Left lobe of liver (tissue), 2 donors: Measurements from ENCODE around the gene PATE1. TPM values are rescaled to one million over a fixed set of nuclear protein-coding genes. Genes with fewer than 3 reads are reported as not detected.
A peak's percentile ranks its signal among the peaks of the same experiment; 100 is the strongest.
"Not testable (repeated sequence)": the region's sequence is repeated elsewhere in the genome, so short reads cannot be mapped to it uniquely, and the experiment has no call there.

Experiments used
- ATAC-seq: fragments of 200-7000 bp; cut with Tn5 transposase; one replicate; pipeline ENCODE4 v1.9.1; 2020; ENCODE audit warnings: mild to moderate bottlenecking, moderate library complexity
- DNase-seq: peaks from one replicate; pipeline ENCODE4 v3.0.0-alpha.2; 2020; ENCODE audit warnings: low spot score
- total RNA-seq: library from RNA; stranded (reverse); gene quantifications from one replicate; pipeline ENCODE4 v1.2.1, GENCODE V29; 2021
- donor health status: DM: no; HTN: no; CAD: no; lungs with moderate emphysema.
- donor health status: DM: no; HTN: yes; CAD: no.

PATE1 gene
- not detected for total RNA-seq

- ATAC-seq (no peak), DNase-seq (no peak)
These were observed at the start of gene PATE1 for GRCh38 chr11:125745979-125746378. Gene PATE1 (plus strand): TSS chr11:125746279. CDS start chr11:125746305, 26 bp downstream.

DNA sequence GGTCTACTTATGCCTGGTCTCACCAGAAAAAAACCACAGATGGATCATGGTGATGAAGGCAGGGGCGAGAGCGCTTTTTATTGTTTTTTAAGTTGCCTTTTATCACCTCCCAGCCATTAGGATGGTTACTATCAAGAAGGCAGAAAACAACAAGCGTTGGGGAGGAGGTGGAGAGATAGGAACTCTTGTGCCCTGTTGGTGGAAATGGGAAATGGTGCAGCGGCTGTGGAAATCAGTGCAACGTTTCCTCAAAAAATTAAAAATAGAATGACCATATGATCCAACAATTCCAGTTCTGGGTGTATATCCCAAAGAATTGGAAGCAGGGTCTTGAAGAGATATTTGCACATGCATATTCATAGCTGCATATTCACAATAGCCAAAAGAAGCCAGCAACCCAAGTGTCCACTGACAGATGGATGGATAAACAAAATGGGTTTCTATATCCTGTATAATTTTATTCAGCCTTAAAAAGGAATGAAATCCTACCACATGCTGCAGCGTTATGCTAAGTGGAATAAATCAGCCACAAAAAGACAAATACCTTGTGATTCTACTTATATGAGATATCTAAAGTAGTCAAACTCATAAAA lies 45.0 kb upstream of the PATE1 start:
- ATAC-seq (no peak), DNase-seq (no peak)

DNA sequence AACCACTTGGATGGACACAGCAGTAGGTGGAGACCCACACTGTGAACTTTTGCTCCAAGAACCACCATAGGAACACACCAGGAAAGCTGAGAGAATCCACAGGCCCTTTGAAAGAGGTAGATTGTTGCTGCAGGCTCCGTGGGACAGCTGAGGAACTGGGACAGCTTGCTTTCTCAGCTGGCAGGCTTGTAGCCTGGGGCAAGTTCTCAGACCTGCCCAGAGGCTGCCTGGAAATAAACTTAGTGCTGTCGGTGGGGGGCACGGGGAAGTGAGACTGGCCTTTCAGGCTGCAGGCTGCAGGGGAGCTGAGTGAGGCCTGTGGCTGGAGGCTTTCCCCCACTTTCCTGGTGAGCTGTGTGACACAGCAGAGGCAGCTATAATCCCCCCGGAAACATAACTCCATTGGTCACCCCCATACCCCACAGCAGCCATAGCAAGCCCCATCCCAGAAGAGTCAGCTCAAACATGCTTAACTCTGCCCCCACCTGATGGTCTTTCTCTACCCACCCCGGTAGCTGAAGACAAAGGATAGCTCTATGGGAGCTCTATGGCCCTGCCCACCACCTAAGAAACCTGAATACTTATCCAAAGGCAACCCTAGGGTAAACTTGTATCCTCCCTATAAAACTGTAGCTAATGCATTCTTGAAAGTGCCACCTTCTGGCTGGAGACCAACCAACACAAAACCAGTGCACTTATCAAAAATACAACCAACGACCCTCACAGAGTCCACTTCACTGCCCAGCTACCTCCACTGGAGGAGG lies 44.0 kb upstream of the PATE1 start:
- no peak for ATAC-seq
- DNase-seq: no peak

DNA sequence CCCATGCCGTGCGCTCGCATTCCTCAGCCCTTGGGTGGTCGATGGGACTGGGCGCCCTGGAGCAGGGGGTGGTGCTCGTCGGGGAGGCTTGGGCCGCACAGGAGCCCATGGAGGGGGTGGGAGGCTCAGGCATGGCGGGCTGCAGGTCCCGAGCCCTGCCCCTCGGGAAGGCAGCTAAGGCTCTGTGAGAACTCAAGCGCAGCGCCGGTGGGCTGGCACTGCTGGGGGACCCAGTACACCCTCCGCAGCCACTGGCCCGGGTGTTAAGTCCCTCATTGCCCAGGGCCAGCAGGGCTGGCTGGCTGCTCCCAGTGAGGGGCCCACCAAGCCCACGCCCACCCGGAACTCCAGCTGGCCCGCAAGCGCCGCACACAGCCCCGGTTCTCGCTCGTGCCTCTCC lies 41.4 kb upstream of the PATE1 start:
- DNase-seq, ATAC-seq: not testable (repeated sequence)

GRCh38 chr11:125720781-125721180 lies 25.3 kb upstream of the PATE1 start:
- DNase-seq: no peak
- ATAC-seq: no peak

DNA sequence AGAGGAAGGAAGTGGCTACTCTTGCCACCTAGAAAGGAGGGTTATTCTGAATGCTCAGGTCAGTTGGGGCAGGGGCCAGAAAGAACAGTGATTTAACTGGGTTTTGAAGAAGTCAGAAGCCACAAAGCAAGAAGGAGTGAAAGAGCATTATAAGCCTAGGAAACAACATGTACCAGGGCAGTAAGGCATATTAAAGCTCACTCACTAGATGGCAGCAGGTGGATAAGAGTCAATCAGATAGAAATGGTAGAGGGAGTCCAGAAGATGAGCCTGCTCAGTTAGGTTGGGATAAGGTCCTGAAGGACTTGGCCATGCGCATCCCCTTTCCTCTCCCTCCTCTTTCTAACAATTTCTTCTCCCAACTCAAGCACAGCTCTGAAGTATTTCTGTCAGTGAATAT lies 22.0 kb upstream of the PATE1 start:
- DNase-seq (no peak), ATAC-seq (peak; percentile 62)

GRCh38 chr11:125728969-125729368 lies 17.1 kb upstream of the PATE1 start:
- DNase-seq (no peak), ATAC-seq (no peak)

GRCh38 chr11:125740617-125741016 lies 5.5 kb upstream of the PATE1 start:
- ATAC-seq (no peak), DNase-seq (no peak)

DNA sequence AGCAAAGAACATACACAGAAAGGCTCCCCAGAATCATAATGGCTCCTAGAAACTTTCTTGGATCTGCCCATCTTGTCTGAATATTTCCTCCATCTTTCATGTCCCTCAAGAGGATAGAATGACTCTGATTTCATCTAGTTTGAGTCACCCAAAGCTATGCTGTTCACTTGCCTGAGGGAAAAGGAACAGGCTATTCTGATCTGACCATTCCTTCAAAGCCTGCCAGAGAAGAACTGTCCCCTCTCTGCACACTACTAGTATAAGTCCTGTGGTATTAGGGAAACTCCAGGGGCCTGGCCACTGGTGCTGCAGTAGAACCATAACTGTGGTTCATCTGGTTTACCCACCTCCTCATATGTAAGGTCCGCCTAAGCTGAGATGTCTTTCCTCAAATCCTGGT lies 2.4 kb upstream of the PATE1 start:
- no peak for ATAC-seq
- DNase-seq: no peak

GRCh38 chr11:125750629-125751028 lies 4.5 kb downstream of the PATE1 start:
- no peak for DNase-seq
- ATAC-seq: no peak

DNA sequence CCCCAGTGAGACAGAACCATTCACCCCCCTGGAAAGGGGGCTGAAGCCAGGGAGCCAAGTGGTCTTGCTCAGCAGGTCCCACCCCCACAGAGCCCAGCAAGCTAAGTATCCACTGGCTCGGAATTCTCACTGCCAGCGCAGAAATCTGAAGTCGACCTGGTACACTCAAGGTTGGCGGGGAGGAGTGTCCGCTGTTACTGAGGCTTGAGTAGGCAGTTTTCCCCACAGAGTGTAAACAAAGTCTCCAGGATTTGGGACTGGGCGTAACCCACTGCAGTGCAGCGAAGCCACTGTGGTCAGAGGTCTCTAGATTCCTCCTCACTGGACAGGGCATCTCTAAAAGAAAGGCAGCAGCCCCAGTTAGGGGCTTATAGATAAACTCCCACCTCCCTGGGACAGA lies 10.0 kb downstream of the PATE1 start:
- no peak for ATAC-seq
- DNase-seq: no peak

DNA sequence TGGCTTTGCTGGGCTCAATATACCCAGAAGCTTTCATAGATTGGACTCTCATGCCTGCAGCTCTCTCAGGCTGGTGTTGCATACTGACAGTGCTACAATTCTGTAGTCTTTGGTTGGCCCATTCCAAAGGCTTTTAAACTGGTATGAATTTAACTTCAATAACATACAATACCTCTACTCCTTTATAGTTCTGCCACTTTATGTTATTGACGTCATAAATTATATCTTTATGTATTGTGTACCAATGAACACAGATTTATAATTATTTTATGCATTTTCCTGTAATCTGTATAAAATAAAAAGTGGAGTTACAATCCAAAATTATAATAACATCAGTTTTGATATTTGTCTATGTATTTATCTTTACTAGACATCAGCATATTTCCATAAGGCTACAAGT lies 16.4 kb downstream of the PATE1 start:
- ATAC-seq (no peak), DNase-seq (no peak)

DNA sequence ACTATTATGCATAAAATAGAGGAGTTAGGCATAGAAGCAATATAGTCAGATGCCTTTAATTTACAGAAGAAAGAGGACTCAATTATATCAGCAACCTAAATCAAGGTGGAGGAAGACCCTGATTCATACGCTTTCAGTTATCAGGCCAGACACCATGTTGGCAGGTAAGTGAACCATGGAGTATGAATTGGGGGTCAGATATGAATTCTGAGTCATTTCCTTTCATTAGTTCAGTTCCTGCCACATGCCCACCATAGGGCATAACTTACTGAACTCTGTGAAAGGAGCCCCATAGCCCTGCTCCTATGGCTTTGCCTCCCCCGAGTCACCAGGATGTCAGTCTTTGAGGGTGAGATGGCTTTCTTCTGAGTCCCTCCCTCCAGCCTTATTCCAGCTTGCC lies 17.4 kb downstream of the PATE1 start:
- ATAC-seq (no peak), DNase-seq (no peak)

- DNase-seq: no peak
- ATAC-seq: no peak
These were observed 20.2 kb downstream of the PATE1 start for GRCh38 chr11:125766251-125766650.

DNA sequence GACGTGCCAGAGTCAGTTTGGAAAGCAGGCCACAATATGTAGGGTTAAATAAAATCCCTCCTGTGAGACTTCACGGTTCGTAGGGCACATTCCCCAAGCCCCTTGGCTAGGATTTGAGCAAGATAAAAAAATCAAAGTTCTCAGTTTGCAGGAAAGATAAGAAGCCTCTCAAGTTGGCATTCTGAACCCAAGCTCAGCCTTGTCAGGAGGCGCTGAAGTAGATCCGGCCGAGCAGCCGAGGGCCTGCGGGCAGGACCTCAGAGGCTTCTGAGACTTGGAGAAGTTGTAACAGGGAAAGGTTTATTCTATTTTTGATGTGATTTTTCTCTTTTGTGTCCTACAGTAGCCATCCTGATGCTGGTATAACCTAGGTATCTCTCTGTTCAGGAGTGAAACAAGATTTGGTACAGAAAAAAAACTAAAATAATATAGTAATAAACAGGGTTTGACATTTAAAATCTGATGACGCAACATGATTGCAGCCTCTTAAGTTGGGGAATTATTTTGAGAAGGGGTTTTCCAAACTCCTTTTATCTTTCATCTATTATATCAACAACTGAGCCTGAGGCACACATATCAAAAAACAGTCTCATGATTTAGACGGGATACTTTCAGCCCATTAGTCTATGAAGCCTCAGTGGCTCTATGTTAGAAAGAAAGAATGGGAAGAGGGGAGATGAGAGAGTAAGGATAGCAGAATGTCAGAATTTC lies 22.4 kb downstream of the PATE1 start:
- DNase-seq (no peak), ATAC-seq (no peak)

- no peak for ATAC-seq
- DNase-seq: no peak
These were observed 24.5 kb downstream of the PATE1 start for GRCh38 chr11:125770583-125770982.

DNA sequence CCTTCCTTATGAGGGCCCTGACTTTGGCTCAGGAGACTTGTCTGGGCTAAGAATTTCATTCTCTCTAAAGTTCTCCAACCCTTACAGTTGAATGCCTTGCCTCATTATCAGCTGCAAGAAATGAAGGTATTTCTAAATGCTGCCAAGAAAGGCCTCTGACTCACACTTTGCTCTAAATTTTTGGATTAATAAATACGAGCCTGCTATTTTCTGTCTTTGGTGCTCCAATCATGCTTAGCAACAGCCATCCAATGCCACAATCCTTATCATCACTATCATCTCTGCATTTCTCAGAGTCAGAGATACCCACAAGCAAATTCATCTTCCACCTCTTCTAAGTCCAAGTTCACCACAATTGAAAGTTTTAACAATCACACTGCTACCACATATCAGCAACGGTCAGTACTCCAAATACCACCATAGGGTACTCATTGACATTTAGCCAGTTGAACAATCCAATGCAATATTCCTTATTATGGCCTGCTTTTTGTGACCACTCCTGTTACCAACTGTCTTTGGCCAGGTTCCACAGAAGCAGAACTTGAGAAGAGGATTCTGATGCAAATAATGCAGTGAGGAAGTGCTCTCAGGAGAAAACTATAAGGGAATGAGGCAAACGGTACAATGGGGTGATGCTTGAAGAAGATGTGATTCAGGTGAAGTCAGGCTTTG lies 26.9 kb downstream of the PATE1 start:
- ATAC-seq: no peak

GRCh38 chr11:125773516-125773915 lies 27.4 kb downstream of the PATE1 start:
- DNase-seq (no peak), ATAC-seq (no peak)

More for the DNA sequence above, 26.9 kb downstream of the PATE1 start:
- no peak for DNase-seq

GRCh38 chr11:125777309-125777708 lies 31.2 kb downstream of the PATE1 start:
- ATAC-seq: no peak
- DNase-seq: no peak

GRCh38 chr11:125778728-125779127 lies 32.6 kb downstream of the PATE1 start, which contains the start of gene PATE2:
Gene PATE2 (minus strand): TSS chr11:125778828. CDS start chr11:125778773, 55 bp downstream.
- no peak for ATAC-seq
- DNase-seq: no peak

- ATAC-seq: no peak
- no peak for DNase-seq
These were observed 38.6 kb downstream of the PATE1 start for GRCh38 chr11:125784678-125785077.
